Fibroblast of peridontal ligament (primary cell): ENCODE data around the gene CBX7.

Experiments
- DNase-seq: peaks from one replicate; pipeline ENCODE4 v3.0.0-alpha.2; 2010; ENCODE audit errors: extremely low read depth

The CBX7 gene

GRCh38 chr22:39148026-39148726 lies 4.3 kb downstream of the CBX7 start:
- no peak for DNase-seq

GRCh38 chr22:39147335-39148025 lies 5.0 kb downstream of the CBX7 start:
- no peak for DNase-seq

- DNase-seq: no peak
Observed at GRCh38 chr22:39146256-39147101, 6.0 kb downstream of the CBX7 start.

- peak; percentile 58 for DNase-seq
Observed at GRCh38 chr22:39144101-39144767, 8.2 kb downstream of the CBX7 start.

- DNase-seq: no peak
Observed at GRCh38 chr22:39142088-39142680, 10.3 kb downstream of the CBX7 start.

GRCh38 chr22:39139933-39140332 lies 12.5 kb downstream of the CBX7 start:
- DNase-seq: no peak

- no peak for DNase-seq
Observed at GRCh38 chr22:39138357-39138997, 14.0 kb downstream of the CBX7 start.

GRCh38 chr22:39136317-39136716 lies 16.2 kb downstream of the CBX7 start:
- DNase-seq: no peak

GRCh38 chr22:39135092-39135896 lies 17.2 kb downstream of the CBX7 start:
- peak; percentile 16 for DNase-seq

- DNase-seq: no peak
Observed at GRCh38 chr22:39134366-39135091, 18.0 kb downstream of the CBX7 start.

- no peak for DNase-seq
Observed at GRCh38 chr22:39133871-39134270, 18.6 kb downstream of the CBX7 start.

- DNase-seq: no peak
Observed at GRCh38 chr22:39132871-39133524, 19.5 kb downstream of the CBX7 start.

- no peak for DNase-seq
Observed at GRCh38 chr22:39132281-39132680, 20.2 kb downstream of the CBX7 start.

- DNase-seq: no peak
Observed at GRCh38 chr22:39130892-39131855, 21.3 kb downstream of the CBX7 start.

GRCh38 chr22:39130152-39130704 lies 22.3 kb downstream of the CBX7 start:
- no peak for DNase-seq

GRCh38 chr22:39129746-39130145 lies 22.7 kb downstream of the CBX7 start:
- DNase-seq: no peak

- DNase-seq: no peak
Observed at GRCh38 chr22:39129081-39129480, 23.4 kb downstream of the CBX7 start.

GRCh38 chr22:39128508-39128907 lies 24.0 kb downstream of the CBX7 start:
- no peak for DNase-seq
